ENCODE data around the gene CCL18.

Gene CCL18

DNA sequence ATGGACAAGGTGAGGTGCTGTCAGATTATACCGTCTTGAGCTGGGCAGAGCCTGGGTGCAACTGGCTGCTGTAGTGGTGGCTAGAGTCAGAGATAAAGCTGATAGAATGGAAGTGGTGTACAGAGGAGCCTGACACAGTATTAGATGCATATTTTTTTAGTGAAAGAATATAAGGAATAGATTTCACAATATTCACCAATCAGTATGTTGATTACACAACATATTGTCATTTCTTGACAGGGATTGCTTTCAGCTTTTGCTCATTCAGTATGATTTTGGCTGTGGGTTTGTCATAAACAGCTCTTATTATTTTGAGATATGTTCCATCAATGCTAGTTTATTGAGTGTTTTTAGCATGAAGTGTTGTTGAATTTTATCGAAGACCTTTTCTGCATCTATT, 44.6 kb upstream of the CCL18 start:
- no peaks in the 10 kb centered on the region for H3K79me2 ChIP-seq (ENCODE audit: insufficient read depth, low read depth)
- no peak overlapping the region for H3K9ac ChIP-seq
- H3K36me3 ChIP-seq (ENCODE audit: insufficient read depth): no peaks in the 10 kb centered on the region
- no peak overlapping the region for H3K4me2 ChIP-seq
- H2AFZ ChIP-seq (ENCODE audit: low read depth): no peak overlapping the region
- H3K27me3 ChIP-seq (ENCODE audit: insufficient read depth, low read depth): no peaks in the 10 kb centered on the region
- TF ChIP-seq, protein P1, sequence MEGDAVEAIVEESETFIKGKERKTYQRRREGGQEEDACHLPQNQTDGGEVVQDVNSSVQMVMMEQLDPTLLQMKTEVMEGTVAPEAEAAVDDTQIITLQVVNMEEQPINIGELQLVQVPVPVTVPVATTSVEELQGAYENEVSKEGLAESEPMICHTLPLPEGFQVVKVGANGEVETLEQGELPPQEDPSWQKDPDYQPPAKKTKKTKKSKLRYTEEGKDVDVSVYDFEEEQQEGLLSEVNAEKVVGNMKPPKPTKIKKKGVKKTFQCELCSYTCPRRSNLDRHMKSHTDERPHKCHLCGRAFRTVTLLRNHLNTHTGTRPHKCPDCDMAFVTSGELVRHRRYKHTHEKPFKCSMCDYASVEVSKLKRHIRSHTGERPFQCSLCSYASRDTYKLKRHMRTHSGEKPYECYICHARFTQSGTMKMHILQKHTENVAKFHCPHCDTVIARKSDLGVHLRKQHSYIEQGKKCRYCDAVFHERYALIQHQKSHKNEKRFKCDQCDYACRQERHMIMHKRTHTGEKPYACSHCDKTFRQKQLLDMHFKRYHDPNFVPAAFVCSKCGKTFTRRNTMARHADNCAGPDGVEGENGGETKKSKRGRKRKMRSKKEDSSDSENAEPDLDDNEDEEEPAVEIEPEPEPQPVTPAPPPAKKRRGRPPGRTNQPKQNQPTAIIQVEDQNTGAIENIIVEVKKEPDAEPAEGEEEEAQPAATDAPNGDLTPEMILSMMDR (conservative IDR thresholded peaks at IDR 0.05; ENCODE audit: low read depth, low read length): no peak
- H3K4me1 ChIP-seq (ENCODE audit: low read depth, poor library complexity, severe bottlenecking): no peaks in the 10 kb centered on the region
- no peaks in the 10 kb centered on the region for H4K20me1 ChIP-seq (ENCODE audit: insufficient read depth)
- no peak overlapping the region for H3K4me3 ChIP-seq (IDR thresholded peaks at IDR 0.05; ENCODE audit: insufficient read depth, low read depth, low read length)
- H3K27ac ChIP-seq: no peak overlapping the region

DNA sequence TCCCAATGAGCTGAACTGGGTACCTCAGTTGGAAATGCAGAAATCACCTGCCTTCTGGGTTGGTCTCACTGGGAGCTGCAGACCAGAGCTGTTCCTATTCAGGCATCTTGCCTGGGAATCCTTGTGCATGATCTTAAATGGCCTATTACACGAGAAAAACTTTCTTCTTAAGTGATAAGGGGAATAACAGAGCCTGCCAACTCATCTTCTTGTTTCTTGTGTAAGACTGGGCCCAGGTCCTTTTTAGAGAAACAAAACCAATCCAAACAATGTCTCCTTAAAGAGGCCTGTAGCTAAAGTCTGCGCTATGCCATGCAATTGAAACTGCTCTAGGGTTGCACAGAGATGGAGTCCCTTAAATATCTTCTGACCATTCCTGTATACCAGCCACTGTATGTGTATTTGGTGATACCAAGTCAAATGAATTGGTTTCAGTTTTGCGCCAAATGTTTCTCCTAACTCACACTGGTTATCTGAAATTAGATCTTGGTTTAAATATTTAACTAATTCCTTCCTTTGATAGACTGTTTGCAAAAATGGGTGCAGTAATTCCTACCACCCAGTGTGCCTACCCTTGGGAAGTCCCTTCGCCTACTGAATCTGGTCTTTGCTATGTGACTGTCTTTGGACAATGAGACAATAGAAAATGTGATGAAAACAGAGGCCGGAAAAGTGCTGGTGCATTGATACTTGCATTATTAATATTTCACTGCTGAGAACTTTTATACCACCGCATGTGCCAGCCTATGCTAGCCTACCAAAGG, 39.8 kb upstream of the CCL18 start:
- H3K9ac ChIP-seq: no peak overlapping the region
- H3K27me3 ChIP-seq (ENCODE audit: insufficient read depth, low read depth): no peaks in the 10 kb centered on the region
- H3K4me1 ChIP-seq (ENCODE audit: low read depth, poor library complexity, severe bottlenecking): no peaks in the 10 kb centered on the region
- H3K79me2 ChIP-seq (ENCODE audit: insufficient read depth, low read depth): no peaks in the 10 kb centered on the region
- no peak overlapping the region for H3K4me3 ChIP-seq (IDR thresholded peaks at IDR 0.05; ENCODE audit: insufficient read depth, low read depth, low read length)
- H3K36me3 ChIP-seq (ENCODE audit: insufficient read depth): no peaks in the 10 kb centered on the region
- H2AFZ ChIP-seq (ENCODE audit: low read depth): no peak overlapping the region
- no peaks in the 10 kb centered on the region for H4K20me1 ChIP-seq (ENCODE audit: insufficient read depth)
- TF ChIP-seq, protein P1 (conservative IDR thresholded peaks at IDR 0.05; ENCODE audit: low read depth, low read length): no peak
- no peak overlapping the region for H3K4me2 ChIP-seq
- H3K27ac ChIP-seq: no peak overlapping the region

DNA sequence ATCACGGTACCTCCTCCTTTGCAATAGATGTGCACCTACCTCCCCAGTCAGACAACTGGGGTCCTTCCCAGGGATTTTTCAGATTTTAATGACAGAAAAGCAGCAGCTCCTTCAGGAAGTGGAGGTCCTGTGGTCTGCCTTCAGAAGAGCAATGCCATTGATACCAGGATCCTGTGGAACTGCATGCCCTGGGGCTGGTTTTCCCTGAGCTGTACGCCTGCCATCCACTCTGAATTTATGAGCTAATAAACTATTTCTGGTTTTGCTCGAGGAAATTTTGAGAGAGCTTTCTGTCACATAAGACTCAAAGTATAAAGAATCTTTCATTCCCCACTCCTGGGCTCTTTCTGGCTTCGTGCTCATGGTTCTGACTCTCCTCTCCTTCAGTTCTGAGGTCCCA, 36.3 kb upstream of the CCL18 start:
- Histone ChIP-seq H3K4me2 (no peak overlapping the region), H3K27ac (no peak overlapping the region), H3K79me2 (ENCODE audit: insufficient read depth, low read depth) (no peaks in the 10 kb centered on the region), H3K27me3 (ENCODE audit: insufficient read depth, low read depth) (no peaks in the 10 kb centered on the region), H4K20me1 (ENCODE audit: insufficient read depth) (no peaks in the 10 kb centered on the region), H3K4me1 (ENCODE audit: low read depth, poor library complexity, severe bottlenecking) (no peaks in the 10 kb centered on the region), H3K9ac (no peak overlapping the region), H2AFZ (ENCODE audit: low read depth) (no peak overlapping the region), H3K36me3 (ENCODE audit: insufficient read depth) (no peaks in the 10 kb centered on the region), H3K4me3 (IDR thresholded peaks at IDR 0.05; ENCODE audit: insufficient read depth, low read depth, low read length) (no peak overlapping the region)
- TF ChIP-seq, protein P1 (conservative IDR thresholded peaks at IDR 0.05; ENCODE audit: low read depth, low read length): no peak

GRCh38 chr17:36030956-36031355, 33.1 kb upstream of the CCL18 start:
- no peak overlapping the region for H3K4me2 ChIP-seq
- no peaks in the 10 kb centered on the region for H3K79me2 ChIP-seq (ENCODE audit: insufficient read depth, low read depth)
- H3K27me3 ChIP-seq (ENCODE audit: insufficient read depth, low read depth): no peaks in the 10 kb centered on the region
- no peaks in the 10 kb centered on the region for H3K4me1 ChIP-seq (ENCODE audit: low read depth, poor library complexity, severe bottlenecking)
- TF ChIP-seq, protein P1 (conservative IDR thresholded peaks at IDR 0.05; ENCODE audit: low read depth, low read length): no peak
- H3K9ac ChIP-seq: no peak overlapping the region
- H3K36me3 ChIP-seq (ENCODE audit: insufficient read depth): no peaks in the 10 kb centered on the region
- no peak overlapping the region for H3K27ac ChIP-seq
- no peaks in the 10 kb centered on the region for H4K20me1 ChIP-seq (ENCODE audit: insufficient read depth)
- no peak overlapping the region for H2AFZ ChIP-seq (ENCODE audit: low read depth)
- no peak overlapping the region for H3K4me3 ChIP-seq (IDR thresholded peaks at IDR 0.05; ENCODE audit: insufficient read depth, low read depth, low read length)
